GM19463 (cell line): ENCODE results near the gene SLC7A6.

Source experiments
- ATAC-seq: cut with Tn5 transposase; IDR thresholded peaks from one replicate; pipeline ENCODE4 v1.9.1; 2021; ENCODE audit warnings: mild to moderate bottlenecking, moderate library complexity; ENCODE audit not compliant: unreplicated experiment

Gene SLC7A6

GRCh38 chr16:68234188-68235107 lies 29.9 kb upstream of the SLC7A6 start:
- no peak for ATAC-seq

DNA sequence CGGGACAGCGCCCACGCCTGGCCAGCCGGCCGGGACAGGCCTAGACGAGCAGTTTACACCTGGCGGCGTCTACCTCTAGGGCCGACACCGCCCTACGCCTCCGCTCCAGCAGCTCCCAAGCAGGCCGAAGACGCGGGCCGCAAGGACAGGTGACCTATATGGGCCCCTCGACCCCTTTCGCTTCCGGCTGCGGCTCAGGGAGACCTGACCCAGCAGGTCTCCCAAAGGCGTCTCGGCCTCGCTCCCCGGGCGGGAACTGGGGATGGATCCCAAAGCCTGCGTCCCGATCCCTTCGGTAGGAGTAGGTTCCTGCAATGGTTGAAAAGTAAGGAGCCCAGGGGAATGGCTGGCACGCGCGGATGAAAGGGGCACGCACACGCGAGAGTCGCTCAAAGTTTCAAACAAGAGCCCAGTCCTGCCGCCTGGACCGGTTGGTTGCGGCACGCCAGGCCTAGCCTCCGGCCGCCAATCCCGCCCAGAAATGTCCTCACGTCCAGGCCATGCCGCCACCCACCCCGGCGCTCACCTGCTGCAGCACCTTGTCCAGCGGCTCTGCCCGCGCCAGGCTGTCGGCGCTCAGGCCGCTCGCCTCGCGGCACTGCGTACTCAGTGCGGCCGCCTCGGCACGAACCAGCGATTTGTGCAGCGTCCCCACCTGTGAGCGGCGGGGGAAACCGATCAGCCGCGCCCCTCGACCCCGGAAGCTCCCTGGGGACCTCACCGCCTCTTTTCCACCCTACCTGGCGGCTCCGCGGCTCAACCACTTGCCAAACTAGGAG lies 29.0 kb upstream of the SLC7A6 start:
- no peak for ATAC-seq

DNA sequence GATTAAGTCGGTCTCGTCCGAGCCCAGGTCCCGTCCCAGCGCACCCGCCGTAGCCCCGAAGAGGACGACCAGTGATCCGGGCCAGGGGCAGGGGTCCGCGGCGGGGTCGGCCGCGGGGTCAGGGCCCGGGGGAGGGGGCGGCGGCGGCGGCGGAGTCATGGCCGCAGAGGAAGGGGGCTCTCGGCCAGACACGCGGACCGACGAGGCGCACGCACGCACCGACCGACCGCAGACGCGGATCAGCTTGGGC lies 28.5 kb upstream of the SLC7A6 start, which contains the start of gene ESRP2:
TSS of gene ESRP2 (minus strand) at position 241 of the 250 bp plus-strand sequence. CDS start at position 159, 82 bp downstream.
- ATAC-seq: no peak

DNA sequence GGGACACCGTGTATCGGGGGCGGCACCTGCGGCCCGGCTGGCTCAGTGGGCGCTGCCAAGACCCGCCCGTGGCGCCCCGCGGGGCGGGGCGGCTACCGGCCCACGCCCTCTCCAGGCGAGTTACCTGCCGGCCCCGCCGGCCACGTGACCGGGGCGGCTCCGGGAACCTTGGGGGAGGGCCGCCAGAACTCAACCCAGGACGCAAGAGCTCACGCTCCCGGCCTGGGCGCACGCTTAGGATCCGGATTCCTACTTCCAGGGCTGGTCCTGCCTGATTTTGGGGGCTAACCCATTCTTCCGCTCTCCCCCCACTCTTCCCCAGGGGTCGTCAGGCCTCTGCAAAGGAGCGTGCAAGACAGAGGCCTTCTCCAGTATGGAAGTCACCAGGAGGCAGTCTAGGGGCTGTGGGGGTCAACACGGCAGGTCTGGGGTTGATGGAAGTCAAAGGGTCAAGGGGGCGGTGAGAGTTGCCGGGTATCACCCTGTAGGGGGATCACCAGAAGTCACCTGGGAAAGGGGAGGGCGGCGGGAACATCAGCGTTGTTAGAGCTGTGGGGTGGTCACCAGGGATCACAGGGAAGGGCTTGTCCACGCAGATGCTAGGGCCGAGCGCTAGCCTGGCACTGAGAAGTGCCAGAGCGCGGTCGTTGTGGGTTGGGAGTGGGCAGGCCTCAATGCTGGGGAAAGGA lies 28.0 kb upstream of the SLC7A6 start:
- no peak for ATAC-seq

- ATAC-seq: no peak
Measured at GRCh38 chr16:68236826-68237242, 27.5 kb upstream of the SLC7A6 start.

GRCh38 chr16:68237243-68238028 lies 26.9 kb upstream of the SLC7A6 start:
- ATAC-seq: peak; percentile 78

DNA sequence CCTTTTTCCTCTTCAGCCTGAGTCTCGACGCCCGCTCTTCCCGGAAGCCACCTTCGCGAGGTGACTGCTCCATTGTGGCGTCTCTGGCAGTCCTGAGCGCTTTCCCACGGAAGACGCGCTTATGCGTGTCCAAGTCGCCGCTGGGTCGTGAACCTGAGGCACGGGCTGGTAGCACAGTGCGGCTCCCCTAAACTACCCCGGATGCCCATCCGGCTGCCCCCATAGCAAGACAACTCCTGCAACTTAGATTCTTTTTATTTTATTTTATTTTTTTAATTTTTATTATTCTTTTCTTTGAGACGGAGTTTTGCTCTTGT lies 26.3 kb upstream of the SLC7A6 start:
- peak; percentile 18 for ATAC-seq

GRCh38 chr16:68242085-68242484 lies 22.2 kb upstream of the SLC7A6 start:
- no peak for ATAC-seq

DNA sequence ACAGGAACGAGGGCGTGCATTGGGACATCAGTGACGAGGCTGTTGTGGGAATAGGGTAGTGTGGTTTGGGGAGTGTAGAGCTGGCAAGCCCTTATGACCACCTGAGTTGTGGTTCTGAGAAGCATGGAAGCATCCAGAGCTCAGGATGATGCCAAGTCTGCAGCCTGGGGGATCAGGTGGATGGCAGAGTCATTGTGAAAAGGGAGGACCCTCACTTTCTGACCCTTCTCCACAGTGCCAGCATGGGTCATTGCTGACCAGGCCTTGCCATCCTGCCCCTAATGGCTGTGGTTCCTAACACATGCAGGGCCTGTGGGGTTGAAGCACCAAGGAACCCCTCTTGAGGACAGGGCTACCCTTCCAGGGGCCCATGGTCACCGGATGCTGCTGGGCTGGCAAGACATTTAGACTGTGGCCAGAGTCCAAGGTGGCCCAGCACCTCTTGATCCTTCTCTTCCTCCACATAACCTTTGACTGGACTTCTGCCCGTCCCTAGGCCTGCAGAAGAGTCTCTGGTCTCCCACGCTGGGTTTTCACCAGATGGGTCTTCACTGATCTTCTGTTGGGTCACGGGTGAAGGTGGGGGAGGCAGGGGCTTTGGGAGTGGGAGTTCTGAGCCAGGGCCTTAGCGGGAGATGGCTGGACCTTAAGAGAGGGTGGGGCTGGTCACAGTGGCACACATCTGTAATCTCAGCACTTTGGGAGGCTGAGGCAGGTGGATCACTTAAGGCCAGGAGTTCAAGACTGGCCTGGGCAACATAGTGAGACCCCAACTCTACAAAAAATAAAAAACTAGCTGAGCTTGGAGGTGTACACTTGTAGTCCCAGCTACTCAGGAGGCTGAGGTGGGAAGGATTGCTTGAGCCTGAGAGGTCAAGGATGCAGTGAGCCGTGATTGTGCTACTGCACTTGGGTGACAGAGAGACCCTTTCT lies 21.1 kb upstream of the SLC7A6 start:
- no peak for ATAC-seq

DNA sequence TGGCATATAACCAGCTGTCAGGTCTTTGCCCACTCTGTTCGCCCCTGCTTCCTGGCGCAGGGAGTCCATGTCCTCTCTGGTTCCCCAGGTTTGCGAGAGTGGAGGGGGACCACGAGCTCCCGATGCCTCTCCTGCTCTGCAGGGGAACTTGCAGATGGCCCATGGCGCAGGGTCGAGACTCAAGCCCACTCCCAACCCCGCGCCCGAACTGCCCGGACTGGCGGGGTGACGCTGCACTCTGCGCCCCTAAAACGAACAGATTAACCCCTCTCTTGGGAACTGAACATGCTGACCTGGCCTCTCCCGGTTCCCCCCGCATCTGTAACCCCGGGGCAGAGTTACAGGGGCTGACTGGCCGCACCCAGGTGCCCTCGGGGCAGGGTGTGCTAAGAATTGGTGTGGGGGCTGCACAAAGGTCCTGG lies 19.8 kb upstream of the SLC7A6 start:
- ATAC-seq: peak; percentile 5

GRCh38 chr16:68244903-68245853 lies 19.1 kb upstream of the SLC7A6 start, which contains the start of gene PLA2G15:
Gene PLA2G15, plus strand, starts transcription at chr16:68245373. Its CDS starts 54 bp downstream, at chr16:68245427.
- ATAC-seq: peak; percentile 91

DNA sequence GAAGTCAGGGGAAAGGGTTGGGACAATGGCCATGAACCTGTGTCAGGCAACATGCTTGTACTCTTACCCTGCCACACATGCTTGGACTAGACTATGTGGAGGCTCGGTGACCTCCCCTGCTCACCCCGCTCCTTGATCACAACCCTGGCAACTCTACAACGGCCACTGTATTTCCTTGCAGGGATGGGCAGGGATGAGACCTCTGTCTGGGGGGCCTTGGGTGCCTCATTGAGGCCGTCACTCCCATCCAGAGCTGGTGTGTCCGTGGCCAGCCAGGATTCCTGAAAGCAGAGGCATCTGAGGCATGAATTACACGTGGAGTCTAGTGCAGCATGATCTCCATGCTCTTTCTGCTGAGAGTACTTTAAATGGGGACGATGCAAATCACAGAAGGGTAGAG lies 18.2 kb upstream of the SLC7A6 start:
- no peak for ATAC-seq

GRCh38 chr16:68246666-68247065 lies 17.7 kb upstream of the SLC7A6 start:
- no peak for ATAC-seq

DNA sequence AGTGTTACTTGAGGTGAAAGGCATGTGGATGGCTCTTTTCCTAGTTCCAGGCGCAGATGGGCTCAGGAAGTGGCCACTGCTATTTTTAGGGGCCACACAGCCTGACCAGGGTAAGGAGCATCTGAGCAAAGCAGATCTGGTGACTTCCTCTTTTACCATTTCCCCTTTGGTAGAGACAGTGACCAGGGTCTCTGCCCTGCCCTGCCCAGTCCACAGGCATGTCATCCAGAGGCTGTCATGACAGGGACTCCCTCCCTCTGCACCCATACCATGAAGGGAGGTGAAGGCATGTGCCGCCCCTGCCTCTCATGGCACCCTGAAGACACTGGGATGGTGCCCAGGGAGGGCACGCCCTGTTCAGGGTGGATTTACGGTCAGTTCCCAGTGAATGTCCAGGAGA lies 16.9 kb upstream of the SLC7A6 start:
- no peak for ATAC-seq

GRCh38 chr16:68247932-68248331 lies 16.4 kb upstream of the SLC7A6 start:
- ATAC-seq: no peak

DNA sequence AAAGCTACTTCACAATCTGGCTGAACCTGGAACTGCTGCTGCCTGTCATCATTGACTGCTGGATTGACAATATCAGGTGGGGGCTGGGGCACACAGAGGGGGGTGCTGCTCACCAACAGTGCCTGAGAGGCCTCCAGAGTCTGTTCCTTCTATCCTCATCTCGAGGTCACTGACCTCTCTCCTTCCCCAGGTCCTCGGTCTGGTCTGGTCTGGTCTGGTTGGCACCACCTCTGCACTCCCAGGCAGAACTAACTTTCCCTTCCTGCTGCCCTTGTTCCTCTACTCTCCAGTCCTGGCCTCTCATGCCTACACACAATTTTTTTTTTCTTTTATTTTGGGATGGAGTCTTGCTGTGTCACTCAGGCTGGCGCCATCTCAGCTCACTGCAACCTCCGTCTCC lies 15.0 kb upstream of the SLC7A6 start:
- no peak for ATAC-seq

DNA sequence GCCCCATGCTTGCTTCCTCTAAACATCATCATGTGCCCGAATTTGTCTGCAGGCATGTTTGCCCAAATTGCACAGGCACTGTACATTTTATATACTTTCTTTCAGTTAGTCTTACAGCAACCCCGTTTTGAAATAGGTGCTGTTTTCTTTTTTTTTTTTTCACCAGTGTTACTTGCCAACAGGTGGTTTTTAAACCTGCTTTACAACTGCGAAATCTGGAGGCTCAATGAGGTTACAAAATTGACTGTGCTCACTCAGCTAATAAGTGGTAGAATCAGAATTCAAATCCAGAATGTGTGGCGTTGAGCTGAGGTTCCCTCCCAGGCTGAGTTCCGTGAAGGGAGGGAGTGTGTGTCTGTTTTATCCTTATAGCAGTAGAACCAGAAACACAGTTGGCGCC lies 13.4 kb upstream of the SLC7A6 start:
- ATAC-seq: no peak

- no peak for ATAC-seq
Measured at GRCh38 chr16:68251832-68252231, 12.5 kb upstream of the SLC7A6 start.

DNA sequence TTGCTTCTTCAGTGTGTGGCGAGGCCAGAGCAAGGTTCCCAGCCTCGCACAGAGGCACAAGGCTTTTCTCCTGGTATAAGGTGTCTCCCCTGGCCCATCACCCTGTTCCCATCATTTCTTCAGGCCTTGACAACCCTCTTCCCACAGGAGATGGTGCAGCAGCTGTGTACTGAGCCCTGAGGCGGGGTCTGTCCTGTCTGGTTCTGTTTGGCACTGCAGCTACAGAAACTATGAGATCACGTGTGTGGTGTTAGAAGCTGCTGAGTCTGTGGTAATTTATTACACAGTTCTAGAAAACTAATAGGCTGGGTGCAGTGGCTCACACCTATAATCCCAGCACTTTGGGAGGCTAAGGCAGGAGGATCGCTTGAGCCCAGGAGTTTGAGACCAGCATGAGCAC lies 11.9 kb upstream of the SLC7A6 start:
- no peak for ATAC-seq
